Lower lobe of right lung (tissue), 2 donors: ENCODE data around the gene GEMIN8. TPM values are rescaled to one million over a fixed set of nuclear protein-coding genes. Genes with fewer than 3 reads are reported as not detected.

Source experiments
- ATAC-seq, 2 donors: fragments of 200-7000 bp; cut with Tn5 transposase; one replicate each; pipeline ENCODE4 v1.9.1; 2020 to 2022; ENCODE audit warnings: mild to moderate bottlenecking in 2 of 2, moderate library complexity in 2 of 2
- DNase-seq: peaks from one replicate; pipeline ENCODE4 v3.0.0-alpha.2; 2020
- H3K27ac ChIP-seq: fragments of 200-600 bp; one replicate; pipeline ENCODE4 v1.8.0; 2022
- H3K27me3 ChIP-seq: fragments of 200-600 bp; one replicate; pipeline ENCODE4 v1.8.0; 2022; ENCODE audit warnings: low read depth
- H3K36me3 ChIP-seq: fragments of 200-600 bp; one replicate; pipeline ENCODE4 v1.8.0; 2022; ENCODE audit warnings: mild to moderate bottlenecking
- H3K4me1 ChIP-seq: fragments of 200-600 bp; one replicate; pipeline ENCODE4 v1.8.0; 2022
- H3K4me3 ChIP-seq: fragments of 200-600 bp; one replicate; pipeline ENCODE4 v1.8.0; 2022; ENCODE audit warnings: mild to moderate bottlenecking
- H3K9me3 ChIP-seq: fragments of 200-600 bp; one replicate; pipeline ENCODE4 v1.8.0; 2022
- CTCF ChIP-seq: fragments of 200-600 bp; IDR thresholded peaks from one replicate; pipeline ENCODE4 v1.8.0; 2022; ENCODE audit warnings: antibody characterized with exemption, mild to moderate bottlenecking
- intact Hi-C: fragments of 100-400 bp; cut with DNase I; formaldehyde crosslinking; loops from one replicate; pipeline ENCODE4 v1.11.0; 2022
- total RNA-seq: library from RNA; stranded (reverse); fragmentation: NEBNext Ultra II Directional; extraction: Animal tissue kit (Norgen Biotek cat#: 25700); gene quantifications from one replicate; pipeline ENCODE4 v1.2.1, GENCODE V29; 2021
- donor health status: DM: no; HTN: yes; CAD: no; lungs with severe emphysema.

The GEMIN8 gene
- total RNA-seq, 1 donor from 2014 or later: 15.8 TPM

- no peaks in the 10 kb centered on the region for H3K4me1 ChIP-seq
- no peaks in the 10 kb centered on the region for H3K9me3 ChIP-seq
- H3K27ac ChIP-seq: no peak overlapping the region
- TF ChIP-seq CTCF: no peak
- H3K27me3 ChIP-seq: no peaks in the 10 kb centered on the region
- H3K4me3 ChIP-seq: no peak overlapping the region
- DNase-seq (no peak), ATAC-seq (no peak)
- intact Hi-C loops: no loop called here
- H3K36me3 ChIP-seq: no peaks in the 10 kb centered on the region
These were observed 35.1 kb upstream of the GEMIN8 start for GRCh38 chrX:14064626-14065432.

- Histone ChIP-seq H3K4me1 (no peaks in the 10 kb centered on the region), H3K9me3 (no peaks in the 10 kb centered on the region), H3K4me3 (no peak overlapping the region), H3K27me3 (no peaks in the 10 kb centered on the region), H3K36me3 (no peaks in the 10 kb centered on the region), H3K27ac (no peak overlapping the region)
- ATAC-seq: no peak
- TF ChIP-seq CTCF: no peak
- intact Hi-C loops: no loop called here
- DNase-seq: no peak
These were observed 32.8 kb upstream of the GEMIN8 start for GRCh38 chrX:14062524-14062923.

GRCh38 chrX:14056206-14056605 lies 26.5 kb upstream of the GEMIN8 start:
- Histone ChIP-seq H3K4me1 (no peaks in the 10 kb centered on the region), H3K27ac (no peak overlapping the region), H3K27me3 (no peaks in the 10 kb centered on the region), H3K4me3 (no peak overlapping the region), H3K9me3 (no peaks in the 10 kb centered on the region), H3K36me3 (no peaks in the 10 kb centered on the region)
- ATAC-seq: no peak
- no peak for DNase-seq
- intact Hi-C loops: no loop called here
- no peak for TF ChIP-seq CTCF

- DNase-seq: no peak
- H3K9me3 ChIP-seq: no peaks in the 10 kb centered on the region
- no peaks in the 10 kb centered on the region for H3K36me3 ChIP-seq
- no peak overlapping the region for H3K4me3 ChIP-seq
- H3K4me1 ChIP-seq: no peaks in the 10 kb centered on the region
- no peak for TF ChIP-seq CTCF
- H3K27me3 ChIP-seq: no peaks in the 10 kb centered on the region
- intact Hi-C loops: no loop called here
- ATAC-seq: no peak
- no peak overlapping the region for H3K27ac ChIP-seq
These were observed 21.7 kb upstream of the GEMIN8 start for GRCh38 chrX:14051416-14051815.

GRCh38 chrX:14050709-14051108 lies 21.0 kb upstream of the GEMIN8 start:
- ATAC-seq (no peak), DNase-seq (no peak)
- no peak for TF ChIP-seq CTCF
- no peaks in the 10 kb centered on the region for H3K36me3 ChIP-seq
- no peak overlapping the region for H3K4me3 ChIP-seq
- H3K9me3 ChIP-seq: no peaks in the 10 kb centered on the region
- H3K27ac ChIP-seq: no peak overlapping the region
- intact Hi-C loops: no loop called here
- no peaks in the 10 kb centered on the region for H3K27me3 ChIP-seq
- H3K4me1 ChIP-seq: no peaks in the 10 kb centered on the region
